Activated naive CD4-positive, alpha-beta T cell treated with anti-CD3 and anti-CD28 coated beads, Interleukin-2, amount 50 U/mL, for 24 hours (primary cell): ENCODE measurements around the gene PWP2.
"Not testable (repeated sequence)": the region's sequence is repeated elsewhere in the genome, so short reads cannot be mapped to it uniquely, and the experiment has no call there.

Experiments
- H3K27ac Mint-ChIP-seq: one replicate; pipeline ENCODE4 v1.8.0; 2021; ENCODE audit warnings: mild to moderate bottlenecking, mixed read lengths
- H3K27me3 Mint-ChIP-seq: one replicate; pipeline ENCODE4 v1.8.0; 2021; ENCODE audit warnings: mixed read lengths
- H3K36me3 Mint-ChIP-seq: one replicate; pipeline ENCODE4 v1.8.0; 2021; ENCODE audit warnings: mixed read lengths
- H3K4me1 Mint-ChIP-seq: one replicate; pipeline ENCODE4 v1.8.0; 2021; ENCODE audit warnings: mixed read lengths
- H3K4me3 Mint-ChIP-seq: one replicate; pipeline ENCODE4 v1.8.0; 2021; ENCODE audit warnings: mild to moderate bottlenecking, mixed read lengths
- H3K9me3 Mint-ChIP-seq: one replicate; pipeline ENCODE4 v1.8.0; 2021; ENCODE audit warnings: mixed read lengths

The PWP2 gene

GRCh38 chr21:44160298-44160672, 53.1 kb downstream of the PWP2 start:
- not testable (repeated sequence) for H3K4me1 Mint-ChIP-seq

GRCh38 chr21:44160821-44161220, 53.6 kb downstream of the PWP2 start:
- H3K36me3 Mint-ChIP-seq, H3K4me1 Mint-ChIP-seq, H3K9me3 Mint-ChIP-seq, H3K27ac Mint-ChIP-seq, H3K27me3 Mint-ChIP-seq, H3K4me3 Mint-ChIP-seq: not testable (repeated sequence)

More at GRCh38 chr21:44160298-44160672, 53.1 kb downstream of the PWP2 start:
- H3K4me3 Mint-ChIP-seq, H3K27me3 Mint-ChIP-seq, H3K9me3 Mint-ChIP-seq, H3K27ac Mint-ChIP-seq, H3K36me3 Mint-ChIP-seq: not testable (repeated sequence)

- not testable (repeated sequence) for H3K36me3 Mint-ChIP-seq, H3K27me3 Mint-ChIP-seq, H3K27ac Mint-ChIP-seq, H3K9me3 Mint-ChIP-seq, H3K4me3 Mint-ChIP-seq, H3K4me1 Mint-ChIP-seq
Measured at GRCh38 chr21:44163167-44163653, 56.0 kb downstream of the PWP2 start.

- H3K4me1 Mint-ChIP-seq, H3K27me3 Mint-ChIP-seq, H3K9me3 Mint-ChIP-seq, H3K36me3 Mint-ChIP-seq, H3K27ac Mint-ChIP-seq, H3K4me3 Mint-ChIP-seq: not testable (repeated sequence)
Measured at GRCh38 chr21:44165933-44166332, 58.7 kb downstream of the PWP2 start.

GRCh38 chr21:44167527-44167926, 60.3 kb downstream of the PWP2 start:
- H3K9me3 Mint-ChIP-seq, H3K27ac Mint-ChIP-seq, H3K27me3 Mint-ChIP-seq, H3K36me3 Mint-ChIP-seq, H3K4me1 Mint-ChIP-seq, H3K4me3 Mint-ChIP-seq: not testable (repeated sequence)

- not testable (repeated sequence) for H3K9me3 Mint-ChIP-seq, H3K4me3 Mint-ChIP-seq, H3K27me3 Mint-ChIP-seq, H3K36me3 Mint-ChIP-seq, H3K27ac Mint-ChIP-seq, H3K4me1 Mint-ChIP-seq
Measured at GRCh38 chr21:44170326-44170725, 63.1 kb downstream of the PWP2 start.

- not testable (repeated sequence) for H3K4me3 Mint-ChIP-seq, H3K36me3 Mint-ChIP-seq, H3K27me3 Mint-ChIP-seq, H3K4me1 Mint-ChIP-seq, H3K27ac Mint-ChIP-seq, H3K9me3 Mint-ChIP-seq
Measured at GRCh38 chr21:44170863-44171262, 63.7 kb downstream of the PWP2 start.

GRCh38 chr21:44171962-44172572, 64.9 kb downstream of the PWP2 start:
- not testable (repeated sequence) for H3K4me1 Mint-ChIP-seq

GRCh38 chr21:44172741-44173140, 65.5 kb downstream of the PWP2 start:
- not testable (repeated sequence) for H3K4me3 Mint-ChIP-seq, H3K36me3 Mint-ChIP-seq, H3K9me3 Mint-ChIP-seq, H3K27me3 Mint-ChIP-seq, H3K4me1 Mint-ChIP-seq, H3K27ac Mint-ChIP-seq

More at GRCh38 chr21:44171962-44172572, 64.9 kb downstream of the PWP2 start:
- not testable (repeated sequence) for H3K9me3 Mint-ChIP-seq, H3K36me3 Mint-ChIP-seq, H3K27ac Mint-ChIP-seq, H3K27me3 Mint-ChIP-seq, H3K4me3 Mint-ChIP-seq

- not testable (repeated sequence) for H3K4me1 Mint-ChIP-seq, H3K36me3 Mint-ChIP-seq, H3K27ac Mint-ChIP-seq, H3K27me3 Mint-ChIP-seq, H3K4me3 Mint-ChIP-seq, H3K9me3 Mint-ChIP-seq
Measured at GRCh38 chr21:44175189-44175588, 68.0 kb downstream of the PWP2 start.

- H3K27ac Mint-ChIP-seq, H3K4me3 Mint-ChIP-seq, H3K36me3 Mint-ChIP-seq, H3K4me1 Mint-ChIP-seq, H3K27me3 Mint-ChIP-seq, H3K9me3 Mint-ChIP-seq: not testable (repeated sequence)
Measured at GRCh38 chr21:44176127-44176526, 68.9 kb downstream of the PWP2 start.
